ENCODE data around the gene ERCC6L2.
A peak's percentile ranks its signal among the peaks of the same experiment; 100 is the strongest.

Gene ERCC6L2

DNA sequence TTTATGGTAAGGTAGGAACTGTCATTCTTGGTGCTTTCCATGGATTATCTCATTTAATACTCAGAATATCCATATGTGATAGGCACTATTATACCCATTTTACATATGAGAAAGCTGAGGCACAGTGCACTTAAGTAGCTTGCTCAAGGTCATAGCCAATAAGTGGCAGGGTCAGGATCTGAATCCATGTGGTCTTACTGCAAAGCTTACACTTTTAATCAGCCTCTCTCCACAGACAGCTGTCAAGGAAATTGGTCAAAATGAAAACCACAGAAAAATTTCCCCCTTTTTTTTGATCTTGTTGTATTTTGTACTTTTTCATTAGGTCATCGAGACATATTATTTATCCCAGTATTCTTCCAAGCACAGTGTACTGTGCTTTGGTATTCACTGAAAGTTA lies 78.5 kb downstream of the ERCC6L2 start:
- Histone ChIP-seq H3K79me2 (ENCODE audit: low read length) (no peaks in the 10 kb centered on the region), H3K4me3 (ENCODE audit: low read length) (no peak overlapping the region; the same call in 1 of the 2 replicates), H3K27me3 (ENCODE audit: low read depth, low read length) (no peaks in the 10 kb centered on the region), H3K4me2 (ENCODE audit: low read length) (peak overlapping the region; percentile 55), H2AFZ (ENCODE audit: low read depth, low read length) (no peak overlapping the region), H4K20me1 (ENCODE audit: insufficient read depth, low read length) (no peaks in the 10 kb centered on the region), H3K4me1 (ENCODE audit: low read length) (peaks cover 15% of the 10 kb centered on the region), H3K27ac (ENCODE audit: low read length) (peak overlapping the region; percentile 65), H3K36me3 (replicated peaks; ENCODE audit: low read depth, low read length) (peaks cover 51% of the 10 kb centered on the region), H3K9ac (ENCODE audit: low read length) (no peak overlapping the region; the same call in 1 of the 2 replicates), H3K9me3 (ENCODE audit: insufficient read depth, low read length) (peaks cover 22% of the 10 kb centered on the region)
- TF ChIP-seq, protein P1, sequence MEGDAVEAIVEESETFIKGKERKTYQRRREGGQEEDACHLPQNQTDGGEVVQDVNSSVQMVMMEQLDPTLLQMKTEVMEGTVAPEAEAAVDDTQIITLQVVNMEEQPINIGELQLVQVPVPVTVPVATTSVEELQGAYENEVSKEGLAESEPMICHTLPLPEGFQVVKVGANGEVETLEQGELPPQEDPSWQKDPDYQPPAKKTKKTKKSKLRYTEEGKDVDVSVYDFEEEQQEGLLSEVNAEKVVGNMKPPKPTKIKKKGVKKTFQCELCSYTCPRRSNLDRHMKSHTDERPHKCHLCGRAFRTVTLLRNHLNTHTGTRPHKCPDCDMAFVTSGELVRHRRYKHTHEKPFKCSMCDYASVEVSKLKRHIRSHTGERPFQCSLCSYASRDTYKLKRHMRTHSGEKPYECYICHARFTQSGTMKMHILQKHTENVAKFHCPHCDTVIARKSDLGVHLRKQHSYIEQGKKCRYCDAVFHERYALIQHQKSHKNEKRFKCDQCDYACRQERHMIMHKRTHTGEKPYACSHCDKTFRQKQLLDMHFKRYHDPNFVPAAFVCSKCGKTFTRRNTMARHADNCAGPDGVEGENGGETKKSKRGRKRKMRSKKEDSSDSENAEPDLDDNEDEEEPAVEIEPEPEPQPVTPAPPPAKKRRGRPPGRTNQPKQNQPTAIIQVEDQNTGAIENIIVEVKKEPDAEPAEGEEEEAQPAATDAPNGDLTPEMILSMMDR (IDR thresholded peaks at IDR 0.05; ENCODE audit: low read depth, low read length) = no peak
- TF ChIP-seq EZH2phosphoT487 (IDR thresholded peaks at IDR 0.05; ENCODE audit: low read depth) = no peak

DNA sequence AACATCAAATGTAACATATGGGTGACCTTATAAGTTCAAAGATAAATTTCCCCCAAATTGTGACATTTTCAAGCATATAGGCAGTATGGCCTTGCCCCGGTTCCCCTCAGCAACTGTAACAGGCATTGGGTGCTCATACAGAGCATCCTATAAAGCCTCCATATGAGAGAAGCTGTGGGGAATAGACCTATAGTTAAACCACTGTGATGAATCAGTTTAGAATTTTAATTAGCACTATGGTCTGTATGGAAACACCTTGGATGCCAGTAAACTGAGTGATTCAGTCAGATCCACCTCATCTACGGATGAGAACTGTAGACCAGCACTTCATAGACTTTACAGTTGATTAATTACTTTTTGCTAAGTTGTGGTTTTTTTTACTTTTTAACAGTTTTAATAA lies 79.4 kb downstream of the ERCC6L2 start:
- Histone ChIP-seq H3K27me3 (ENCODE audit: low read depth, low read length) (no peaks in the 10 kb centered on the region), H3K4me3 (ENCODE audit: low read length) (no peak overlapping the region), H4K20me1 (ENCODE audit: insufficient read depth, low read length) (no peaks in the 10 kb centered on the region), H2AFZ (ENCODE audit: low read depth, low read length) (no peak overlapping the region), H3K27ac (ENCODE audit: low read length) (peak overlapping the region; percentile 65), H3K4me2 (ENCODE audit: low read length) (peak overlapping the region; percentile 55; the same call in 1 of the 2 replicates), H3K36me3 (replicated peaks; ENCODE audit: low read depth, low read length) (peaks cover 46% of the 10 kb centered on the region), H3K9ac (ENCODE audit: low read length) (no peak overlapping the region), H3K79me2 (ENCODE audit: low read length) (no peaks in the 10 kb centered on the region), H3K4me1 (ENCODE audit: low read length) (peaks cover 15% of the 10 kb centered on the region), H3K9me3 (ENCODE audit: insufficient read depth, low read length) (peaks cover 18% of the 10 kb centered on the region)
- TF ChIP-seq, protein P1 (IDR thresholded peaks at IDR 0.05; ENCODE audit: low read depth, low read length) = no peak
- no peak for TF ChIP-seq EZH2phosphoT487 (IDR thresholded peaks at IDR 0.05; ENCODE audit: low read depth)

DNA sequence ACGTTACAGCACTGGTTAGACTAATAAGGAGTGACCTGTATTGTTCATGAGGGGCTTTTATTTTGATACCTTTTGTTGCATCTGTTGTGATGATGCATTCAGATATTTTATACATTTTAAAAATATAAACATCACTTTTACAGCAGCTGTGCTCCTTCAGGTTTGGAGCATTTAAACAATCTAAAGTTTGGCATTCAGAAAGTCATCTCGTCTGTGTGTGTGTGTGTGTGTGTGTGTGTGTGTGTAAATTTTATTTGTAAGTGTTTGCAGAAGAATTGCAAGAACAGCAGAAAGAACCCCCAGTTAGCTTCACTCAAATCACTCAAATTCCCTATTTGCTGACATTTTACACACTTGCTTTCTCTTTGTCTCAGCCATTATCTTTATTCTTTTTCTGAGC lies 87.4 kb downstream of the ERCC6L2 start:
- no peak for TF ChIP-seq EZH2phosphoT487 (IDR thresholded peaks at IDR 0.05; ENCODE audit: low read depth)
- TF ChIP-seq, protein P1 (IDR thresholded peaks at IDR 0.05; ENCODE audit: low read depth, low read length) = no peak
- Histone ChIP-seq H3K27me3 (ENCODE audit: low read depth, low read length) (no peaks in the 10 kb centered on the region), H4K20me1 (ENCODE audit: insufficient read depth, low read length) (no peaks in the 10 kb centered on the region), H3K9ac (ENCODE audit: low read length) (no peak overlapping the region), H3K27ac (ENCODE audit: low read length) (no peak overlapping the region), H3K4me2 (ENCODE audit: low read length) (no peak overlapping the region), H3K4me1 (ENCODE audit: low read length) (no peaks in the 10 kb centered on the region), H3K4me3 (ENCODE audit: low read length) (no peak overlapping the region), H3K79me2 (ENCODE audit: low read length) (no peaks in the 10 kb centered on the region), H3K9me3 (ENCODE audit: insufficient read depth, low read length) (0 out of 2 replicates have a peak, but pooled peaks cover 3% of the 10 kb centered on the region), H3K36me3 (replicated peaks; ENCODE audit: low read depth, low read length) (peaks cover 13% of the 10 kb centered on the region), H2AFZ (ENCODE audit: low read depth, low read length) (no peak overlapping the region)

DNA sequence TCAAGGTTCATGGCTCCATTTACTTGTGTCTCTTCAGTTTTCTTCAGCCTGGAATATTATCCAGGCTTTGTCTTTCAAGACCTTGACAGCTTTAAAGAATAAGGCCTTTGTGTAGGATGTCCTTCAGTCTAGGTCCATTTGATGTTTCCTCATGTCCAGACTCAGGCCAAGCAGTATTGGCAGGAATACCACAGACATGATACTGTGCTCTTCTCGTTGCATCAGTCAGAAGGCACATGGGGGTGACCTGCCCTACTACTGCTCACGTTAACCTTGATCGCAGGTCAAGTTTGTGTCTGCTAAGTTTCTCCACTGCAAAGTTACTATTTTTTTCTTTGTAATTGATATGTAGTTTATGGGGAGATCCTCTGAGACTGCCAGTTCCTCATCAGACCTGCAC lies 88.2 kb downstream of the ERCC6L2 start:
- TF ChIP-seq EZH2phosphoT487 (IDR thresholded peaks at IDR 0.05; ENCODE audit: low read depth) = no peak
- TF ChIP-seq, protein P1 (IDR thresholded peaks at IDR 0.05; ENCODE audit: low read depth, low read length) = no peak
- Histone ChIP-seq H3K4me3 (ENCODE audit: low read length) (no peak overlapping the region), H3K9ac (ENCODE audit: low read length) (no peak overlapping the region), H3K27ac (ENCODE audit: low read length) (no peak overlapping the region), H3K27me3 (ENCODE audit: low read depth, low read length) (no peaks in the 10 kb centered on the region), H4K20me1 (ENCODE audit: insufficient read depth, low read length) (no peaks in the 10 kb centered on the region), H3K4me1 (ENCODE audit: low read length) (no peaks in the 10 kb centered on the region), H2AFZ (ENCODE audit: low read depth, low read length) (no peak overlapping the region), H3K9me3 (ENCODE audit: insufficient read depth, low read length) (0 out of 2 replicates have a peak, but pooled peaks cover 3% of the 10 kb centered on the region), H3K4me2 (ENCODE audit: low read length) (no peak overlapping the region), H3K36me3 (replicated peaks; ENCODE audit: low read depth, low read length) (peaks cover 13% of the 10 kb centered on the region), H3K79me2 (ENCODE audit: low read length) (no peaks in the 10 kb centered on the region)
